ENCODE results near the gene MTCL3.

Gene MTCL3

GRCh38 chr6:127518710-127519468 lies at the start of gene MTCL3:
Gene MTCL3, minus strand, starts transcription at chr6:127519335.
- peak; percentile 35 for DNase-seq (ENCODE audit: low read depth)

DNA sequence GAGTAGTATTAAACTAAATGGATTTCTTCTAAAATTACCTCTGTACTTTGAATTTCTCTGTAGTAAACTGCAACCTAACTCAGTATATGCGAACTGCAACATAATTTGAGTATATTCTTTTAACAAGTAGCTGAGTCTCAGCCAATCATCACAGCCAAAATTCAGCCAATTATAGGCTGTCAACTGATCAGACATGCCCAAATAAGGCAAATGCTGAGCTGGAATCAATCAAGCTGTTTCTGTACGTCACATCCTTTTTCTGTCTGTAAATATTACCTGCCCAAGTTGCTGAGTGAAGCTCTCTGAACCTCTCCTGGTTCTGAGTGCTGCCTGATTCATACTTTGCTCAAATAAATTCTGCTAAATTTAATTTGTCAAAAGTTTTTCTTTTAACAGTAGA lies 48.3 kb upstream of the MTCL3 start:
- no peak for DNase-seq (ENCODE audit: low read depth)

GRCh38 chr6:127566651-127567050 lies 47.5 kb upstream of the MTCL3 start:
- DNase-seq (ENCODE audit: low read depth), result peak; percentile 9

DNA sequence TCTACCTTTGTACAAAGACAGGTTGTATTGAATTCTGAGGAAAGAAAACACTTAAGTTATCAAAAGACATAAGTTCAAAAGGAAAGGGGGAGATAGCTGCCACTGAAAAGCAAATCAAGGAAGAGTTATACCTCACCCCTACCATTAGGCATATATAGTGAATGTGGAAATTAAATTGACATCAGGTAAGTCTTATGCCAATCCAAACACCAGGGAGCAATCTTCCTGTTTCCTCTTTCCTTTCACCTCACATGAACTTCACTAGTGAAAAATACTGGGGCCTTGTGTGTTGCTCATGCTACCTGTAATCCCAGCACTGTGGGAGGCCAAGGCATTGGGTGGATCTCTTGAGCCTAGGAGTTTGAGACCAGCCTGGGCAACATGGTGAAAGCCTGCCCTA lies 47.0 kb upstream of the MTCL3 start:
- no peak for DNase-seq (ENCODE audit: low read depth)

DNA sequence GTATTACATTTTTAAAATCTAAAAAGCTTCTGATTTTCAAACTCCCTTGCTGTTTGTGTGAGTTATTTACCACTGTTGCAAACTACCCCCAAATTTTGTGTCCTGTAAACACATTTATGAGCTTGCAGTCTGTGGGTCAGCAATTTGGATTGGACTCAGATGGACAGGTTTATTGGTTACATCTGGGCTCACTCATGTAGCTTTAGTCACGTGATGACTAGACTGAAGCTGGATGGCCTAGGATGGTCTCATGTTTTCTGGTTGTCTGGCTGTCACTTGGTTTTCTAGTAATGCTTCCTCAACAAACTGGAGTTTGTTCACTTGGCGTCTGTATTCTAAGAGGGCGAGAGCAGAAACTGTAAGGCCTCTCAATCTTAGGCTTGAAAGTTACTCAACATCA lies 45.6 kb upstream of the MTCL3 start:
- no peak for DNase-seq (ENCODE audit: low read depth)

- DNase-seq (ENCODE audit: low read depth), result no peak
These were observed 42.5 kb upstream of the MTCL3 start for GRCh38 chr6:127561660-127562059.

GRCh38 chr6:127554435-127555006 lies 35.4 kb upstream of the MTCL3 start:
- DNase-seq (ENCODE audit: low read depth), result peak; percentile 68

DNA sequence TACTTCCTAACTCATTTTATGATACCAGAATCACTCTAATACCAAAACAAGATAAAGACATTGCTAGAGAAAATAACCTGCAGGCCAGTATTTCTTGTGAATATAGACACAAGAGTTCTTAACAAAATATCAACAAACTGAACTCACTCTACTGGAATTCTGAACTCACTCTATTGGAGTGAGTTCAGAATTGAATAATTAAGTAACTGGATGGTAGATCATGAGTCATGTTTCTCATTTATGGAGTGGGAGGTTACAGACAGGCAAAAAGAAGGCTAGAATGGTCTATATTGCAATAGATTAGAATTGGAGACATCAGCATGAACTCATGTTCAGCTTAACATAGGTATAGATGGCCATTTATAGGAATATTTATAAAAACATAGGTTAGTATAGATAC lies 31.3 kb upstream of the MTCL3 start:
- DNase-seq (ENCODE audit: low read depth), result no peak

DNA sequence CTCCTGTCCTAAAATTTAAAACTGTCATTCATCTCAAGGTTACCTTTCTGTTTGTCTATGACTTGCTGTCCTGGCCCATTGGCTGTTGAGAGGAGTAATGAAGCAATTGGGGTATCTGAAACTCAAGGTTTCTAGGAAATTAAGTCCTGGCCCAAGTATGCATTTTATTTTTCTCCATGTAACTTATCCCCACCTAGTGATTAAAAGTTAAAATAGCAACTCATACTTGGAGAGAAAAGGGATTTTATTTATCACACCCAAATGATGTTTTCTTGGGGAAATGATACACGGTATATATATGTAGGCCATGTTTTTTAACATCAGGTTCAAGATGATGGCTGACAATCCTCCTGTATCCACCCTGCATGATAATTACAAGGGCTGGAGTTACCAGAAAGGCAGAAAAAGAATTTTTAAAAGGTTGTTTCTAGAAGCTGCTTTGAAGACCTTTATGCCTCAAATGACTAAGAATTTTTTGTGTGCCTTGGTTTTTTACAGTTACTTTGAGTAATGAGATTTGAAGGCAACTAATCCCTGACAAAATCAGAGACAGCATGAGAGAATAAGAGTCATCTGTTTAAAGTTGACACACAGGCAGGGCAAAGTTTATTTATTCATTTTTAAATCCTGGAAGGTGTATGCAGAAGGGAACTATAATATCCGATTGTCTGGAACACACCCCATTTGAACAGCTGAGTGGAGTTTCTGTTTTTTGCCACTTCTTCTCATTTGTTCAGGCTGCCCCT lies 28.9 kb upstream of the MTCL3 start:
- DNase-seq (ENCODE audit: low read depth), result peak; percentile 9

GRCh38 chr6:127547215-127547614 lies 28.1 kb upstream of the MTCL3 start:
- peak; percentile 19 for DNase-seq (ENCODE audit: low read depth)

GRCh38 chr6:127539272-127539671 lies 20.1 kb upstream of the MTCL3 start:
- DNase-seq (ENCODE audit: low read depth), result peak; percentile 38

GRCh38 chr6:127538750-127539264 lies 19.7 kb upstream of the MTCL3 start:
- no peak for DNase-seq (ENCODE audit: low read depth)

DNA sequence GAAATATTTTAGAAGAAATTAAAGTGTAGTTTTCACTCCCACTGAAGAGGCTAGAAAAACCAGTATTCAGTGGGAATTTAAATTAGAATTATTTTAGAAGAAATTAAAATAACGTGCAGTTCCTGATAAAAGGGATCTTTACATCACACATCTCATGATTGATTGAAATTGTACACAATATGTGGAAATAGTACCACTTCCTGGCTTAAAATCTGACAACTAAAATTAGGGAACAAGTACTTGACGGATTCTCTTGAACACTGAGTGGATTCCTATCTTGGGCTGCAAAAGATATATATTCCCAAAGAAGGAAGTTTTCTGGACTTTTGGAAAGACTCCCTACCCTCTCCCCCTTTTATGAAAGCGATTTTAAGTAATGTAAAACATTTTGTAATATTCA lies 14.6 kb upstream of the MTCL3 start:
- no peak for DNase-seq (ENCODE audit: low read depth)

GRCh38 chr6:127533011-127533410 lies 13.9 kb upstream of the MTCL3 start:
- DNase-seq (ENCODE audit: low read depth), result no peak

DNA sequence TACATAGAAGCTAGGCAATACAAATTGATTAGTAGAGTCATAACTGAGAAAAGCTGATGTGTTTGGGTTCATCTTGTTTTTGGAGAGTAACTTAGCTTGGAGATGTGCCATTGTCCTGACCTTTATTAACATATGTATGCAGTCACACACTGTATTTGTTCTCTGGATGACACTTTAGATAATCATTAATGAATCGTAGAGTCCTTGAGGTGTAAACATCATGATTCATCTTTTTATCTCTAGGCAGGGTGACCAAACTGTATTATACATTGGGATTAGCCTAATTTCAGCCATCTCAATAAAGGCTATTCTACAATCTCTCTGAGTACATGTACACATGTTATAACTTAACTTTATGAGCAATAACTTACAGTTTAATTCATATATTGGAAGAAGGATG lies 3.6 kb upstream of the MTCL3 start:
- no peak for DNase-seq (ENCODE audit: low read depth)

GRCh38 chr6:127520066-127520465 lies 931 bp upstream of the MTCL3 start:
- DNase-seq (ENCODE audit: low read depth), result peak; percentile 46

GRCh38 chr6:127519469-127519785 lies 292 bp upstream of the MTCL3 start:
- DNase-seq (ENCODE audit: low read depth), result no peak

- no peak for DNase-seq (ENCODE audit: low read depth)
These were observed 885 bp downstream of the MTCL3 start for GRCh38 chr6:127518191-127518709.

DNA sequence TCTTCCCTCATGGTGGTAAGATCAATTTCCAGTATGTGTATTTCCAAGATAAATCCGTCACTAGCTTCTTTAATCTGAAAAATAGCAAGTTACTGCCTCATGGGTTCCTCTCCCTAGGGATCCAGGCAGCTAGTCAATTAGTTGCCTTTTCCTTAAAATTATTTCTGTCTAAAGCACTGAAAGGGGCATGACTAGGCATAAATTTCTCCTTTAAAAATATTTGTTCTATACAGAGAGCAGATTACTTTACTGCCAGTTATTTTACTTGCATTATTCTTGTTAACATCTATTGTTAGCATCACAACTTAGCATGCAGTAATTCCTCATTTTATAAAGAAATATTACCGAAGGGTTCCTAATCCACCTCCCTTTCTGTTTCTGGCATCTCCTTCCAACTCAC lies 1.4 kb downstream of the MTCL3 start:
- no peak for DNase-seq (ENCODE audit: low read depth)

DNA sequence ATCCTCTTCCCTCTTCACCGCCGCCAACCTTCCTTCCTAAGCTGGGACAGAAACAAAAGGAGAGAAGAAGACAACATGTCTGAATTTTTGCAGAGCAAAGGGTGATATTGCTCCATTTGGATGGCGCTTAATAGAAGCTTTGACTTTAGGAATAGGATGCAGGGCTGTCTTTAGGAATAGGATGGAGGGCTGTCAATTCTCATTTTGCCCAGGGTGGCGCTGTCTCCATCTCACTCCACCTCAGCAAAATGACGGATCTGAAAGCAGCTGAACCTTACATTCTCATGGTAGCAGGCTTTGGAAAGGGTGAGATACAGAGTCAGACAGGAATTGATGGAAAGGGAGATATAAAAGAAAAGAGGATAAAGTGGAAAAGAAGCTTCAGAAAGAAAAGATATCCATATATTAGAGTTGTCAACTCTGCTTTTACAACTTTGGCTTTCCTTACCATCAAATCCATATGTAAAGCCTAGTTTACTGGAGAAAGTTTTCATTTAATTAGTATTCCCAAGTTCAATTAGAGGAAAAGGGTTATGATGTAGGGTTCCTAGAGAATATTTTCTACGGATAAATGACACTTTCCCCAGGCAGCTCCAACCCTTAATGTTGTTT lies 2.4 kb downstream of the MTCL3 start:
- DNase-seq (ENCODE audit: low read depth), result peak; percentile 75

DNA sequence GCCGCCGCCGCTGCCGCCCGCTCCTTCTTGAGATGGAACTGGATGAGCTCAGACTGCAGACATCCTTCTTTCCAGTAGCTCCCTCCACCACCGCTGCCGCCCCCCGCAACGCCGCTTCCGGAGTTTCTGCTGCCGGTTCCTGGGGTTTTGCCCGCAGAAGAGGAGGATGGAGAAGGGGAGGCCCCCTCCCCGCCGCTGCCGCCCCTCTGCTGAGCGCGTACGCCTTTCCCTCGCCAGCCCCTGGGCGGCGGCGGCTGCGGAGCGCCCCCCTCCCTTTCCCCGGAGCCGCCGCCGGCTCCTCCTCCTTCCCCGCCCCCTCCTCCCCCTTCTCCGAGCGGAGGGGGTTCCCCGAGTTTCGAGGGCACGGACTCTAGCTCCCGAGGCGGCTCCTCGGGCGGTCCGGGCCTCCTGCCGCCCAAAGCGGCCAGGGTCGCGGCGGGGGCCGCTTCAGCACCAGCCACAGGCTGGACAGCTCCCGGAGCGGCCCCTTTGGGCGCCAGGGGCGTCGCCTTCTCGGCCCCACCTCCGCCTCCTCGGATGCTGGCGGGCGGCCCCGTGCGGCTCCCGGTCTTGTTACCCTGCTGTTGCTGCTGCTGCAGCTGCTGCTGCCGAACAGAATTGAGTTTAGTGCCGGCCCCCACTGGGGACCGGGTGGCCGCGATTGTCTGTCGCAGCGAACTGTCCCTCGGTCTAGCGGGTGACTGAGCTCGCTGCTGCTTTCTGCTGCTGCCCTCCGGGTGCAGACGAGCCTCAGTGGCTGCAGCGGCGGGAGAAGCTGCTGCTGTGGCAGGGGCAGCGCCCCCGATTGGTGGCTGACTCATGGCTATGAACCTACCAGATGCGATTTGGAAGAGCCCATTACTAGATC lies 3.1 kb downstream of the MTCL3 start:
- peak; percentile 88 for DNase-seq (ENCODE audit: low read depth)
